ENCODE measurements around the gene ACVR1. TPM values are rescaled to one million over a fixed set of nuclear protein-coding genes. Genes with fewer than 3 reads are reported as not detected.

The ACVR1 gene
- total and polyA plus RNA-seq, 5 donors from 2014 or later: 14.1 to 64.2 (median 19.4) TPM

DNA sequence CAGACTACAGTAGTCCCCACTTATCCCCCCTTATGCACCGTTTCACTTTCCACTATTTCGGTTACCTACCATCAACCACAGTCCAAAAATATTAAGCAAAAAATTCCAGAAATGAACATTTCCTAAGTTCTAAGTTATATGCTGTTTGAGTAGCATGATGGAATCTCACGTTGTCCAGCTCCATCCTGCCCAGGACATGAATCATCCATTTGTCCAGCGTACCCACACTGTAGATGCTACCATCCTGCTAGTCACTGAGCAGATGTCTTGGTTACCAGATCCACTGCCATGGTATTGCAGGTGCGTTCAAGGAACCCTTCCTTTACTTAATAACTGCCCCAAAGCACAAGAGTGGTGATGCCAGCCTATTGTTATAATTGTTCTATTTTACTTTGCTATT lies 87.9 kb downstream of the ACVR1 start:
- Histone ChIP-seq H3K4me1 (ENCODE audit: control insufficient read depth, insufficient read depth, low read length, poor library complexity, severe bottlenecking) (peaks cover 15% of the 10 kb centered on the region), H3K27me3 (ENCODE audit: control insufficient read depth, insufficient read depth, low read length) (no peaks in the 10 kb centered on the region), H3K27ac (ENCODE audit: insufficient read depth, low read length, poor library complexity, severe bottlenecking) (no peak overlapping the region), H3K36me3 (ENCODE audit: control insufficient read depth, insufficient read depth, low read length) (peaks cover 25% of the 10 kb centered on the region), H3K9me3 (ENCODE audit: control insufficient read depth in 2 of 2, low read length in 2 of 2) (no peaks in the 10 kb centered on the region), H3K4me3 (ENCODE audit: low read depth, low read length) (no peak overlapping the region)
- DNase-seq (no peak), ATAC-seq (ENCODE audit: low read depth in 2 of 2) (no peak)
- Mint-ChIP-seq H3K9me3 (no peaks in the 10 kb centered on the region), H3K27me3 (no peaks in the 10 kb centered on the region), H3K27ac (peak overlapping the region; percentile 10 to 29 (median 12)), H3K4me3 (no peak overlapping the region), H3K36me3 (peaks cover 3% of the 10 kb centered on the region), H3K4me1 (peaks cover 19 to 31% (median 28%) of the 10 kb centered on the region in 4 donors)

DNA sequence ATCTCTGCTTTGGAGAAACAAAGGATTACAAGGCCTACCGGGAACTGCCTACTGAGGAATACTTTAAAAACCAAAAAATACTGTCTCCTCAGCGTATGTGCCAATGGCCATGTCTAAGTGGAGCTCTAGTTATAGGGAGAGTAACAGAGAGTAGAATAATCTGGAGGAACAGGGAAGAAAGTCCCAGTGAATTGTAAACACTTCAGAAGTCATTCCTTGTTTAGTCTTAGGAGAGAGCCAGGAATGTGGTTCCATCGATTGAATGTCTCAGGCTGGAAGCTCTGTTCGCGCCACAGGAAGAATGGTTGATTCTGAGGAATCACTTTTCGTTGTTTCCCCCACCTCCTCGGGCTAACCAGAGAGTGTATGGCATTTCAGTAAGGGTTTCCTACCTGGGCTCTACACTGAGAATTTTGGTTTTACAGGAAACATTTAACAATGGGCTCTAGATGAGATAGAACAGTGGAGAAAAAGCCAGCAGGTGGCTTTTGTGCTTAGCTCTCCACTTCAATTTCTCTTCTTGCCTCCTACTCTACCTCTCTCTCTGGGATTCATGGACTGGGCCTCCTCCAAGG lies 88.7 kb downstream of the ACVR1 start:
- peak overlapping the region in 2 of 3 donors; percentile 10 to 29 for H3K27ac Mint-ChIP-seq
- H3K36me3 Mint-ChIP-seq: no peaks in the 10 kb centered on the region
- ATAC-seq (ENCODE audit: low read depth in 2 of 2) (no peak), DNase-seq (no peak)
- no peak overlapping the region for H3K27ac ChIP-seq (ENCODE audit: insufficient read depth, low read length, poor library complexity, severe bottlenecking)
- peaks cover 17% of the 10 kb centered on the region for H3K4me1 ChIP-seq (ENCODE audit: control insufficient read depth, insufficient read depth, low read length, poor library complexity, severe bottlenecking)
- H3K9me3 Mint-ChIP-seq: no peaks in the 10 kb centered on the region
- no peak overlapping the region for H3K4me3 ChIP-seq (ENCODE audit: low read depth, low read length)
- no peaks in the 10 kb centered on the region for H3K27me3 ChIP-seq (ENCODE audit: control insufficient read depth, insufficient read depth, low read length)
- no peak overlapping the region for H3K4me3 Mint-ChIP-seq
- H3K4me1 Mint-ChIP-seq: peaks cover 14 to 34% (median 29%) of the 10 kb centered on the region in 4 donors
- H3K27me3 Mint-ChIP-seq: no peaks in the 10 kb centered on the region
- no peaks in the 10 kb centered on the region for H3K9me3 ChIP-seq (ENCODE audit: control insufficient read depth in 2 of 2, low read length in 2 of 2)
- peaks cover 20% of the 10 kb centered on the region for H3K36me3 ChIP-seq (ENCODE audit: control insufficient read depth, insufficient read depth, low read length)

DNA sequence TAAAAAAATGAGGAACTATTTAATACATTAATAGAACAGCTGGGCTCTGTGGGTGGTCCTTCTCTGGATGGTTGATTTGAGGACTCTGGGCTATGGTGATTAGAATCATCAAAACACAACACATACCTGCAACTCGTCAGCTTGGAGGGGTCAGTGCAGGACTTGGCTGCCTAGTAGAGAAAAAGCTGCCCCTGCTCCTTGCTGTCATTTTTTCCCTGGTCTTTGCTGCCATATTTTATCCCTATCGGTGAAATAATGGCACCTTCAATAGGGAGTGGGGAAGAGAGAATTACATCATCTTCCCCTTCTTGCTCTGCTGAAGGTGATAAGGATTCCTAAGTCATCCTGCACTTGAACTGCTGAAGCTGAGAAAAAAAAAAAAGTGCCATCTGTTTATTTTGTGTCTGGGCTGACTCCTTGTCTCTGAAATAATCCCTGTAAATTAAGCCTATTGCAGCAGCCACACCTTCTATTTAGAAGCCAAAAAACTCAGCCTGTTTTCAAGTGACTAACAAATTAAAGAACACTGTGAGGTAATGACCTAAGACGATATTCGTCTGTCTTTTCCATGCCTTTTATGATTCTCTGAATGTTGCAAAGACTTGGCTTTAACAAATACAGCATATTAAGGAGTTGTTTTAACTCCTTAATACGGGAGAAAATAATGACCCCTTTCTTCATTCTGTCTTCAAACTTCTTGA lies 89.3 kb downstream of the ACVR1 start:
- peaks cover 16% of the 10 kb centered on the region for H3K36me3 ChIP-seq (ENCODE audit: control insufficient read depth, insufficient read depth, low read length)
- Mint-ChIP-seq H3K36me3 (no peaks in the 10 kb centered on the region), H3K9me3 (no peaks in the 10 kb centered on the region), H3K4me3 (no peak overlapping the region), H3K27ac (no peak overlapping the region), H3K4me1 (peaks cover 19 to 40% (median 36%) of the 10 kb centered on the region in 4 donors), H3K27me3 (no peaks in the 10 kb centered on the region)
- no peak overlapping the region for H3K27ac ChIP-seq (ENCODE audit: insufficient read depth, low read length, poor library complexity, severe bottlenecking)
- no peaks in the 10 kb centered on the region for H3K27me3 ChIP-seq (ENCODE audit: control insufficient read depth, insufficient read depth, low read length)
- ATAC-seq (ENCODE audit: low read depth in 2 of 2) (no peak), DNase-seq (no peak)
- H3K9me3 ChIP-seq (ENCODE audit: control insufficient read depth in 2 of 2, low read length in 2 of 2): no peaks in the 10 kb centered on the region
- H3K4me1 ChIP-seq (ENCODE audit: control insufficient read depth, insufficient read depth, low read length, poor library complexity, severe bottlenecking): peaks cover 22% of the 10 kb centered on the region
- no peak overlapping the region for H3K4me3 ChIP-seq (ENCODE audit: low read depth, low read length)

DNA sequence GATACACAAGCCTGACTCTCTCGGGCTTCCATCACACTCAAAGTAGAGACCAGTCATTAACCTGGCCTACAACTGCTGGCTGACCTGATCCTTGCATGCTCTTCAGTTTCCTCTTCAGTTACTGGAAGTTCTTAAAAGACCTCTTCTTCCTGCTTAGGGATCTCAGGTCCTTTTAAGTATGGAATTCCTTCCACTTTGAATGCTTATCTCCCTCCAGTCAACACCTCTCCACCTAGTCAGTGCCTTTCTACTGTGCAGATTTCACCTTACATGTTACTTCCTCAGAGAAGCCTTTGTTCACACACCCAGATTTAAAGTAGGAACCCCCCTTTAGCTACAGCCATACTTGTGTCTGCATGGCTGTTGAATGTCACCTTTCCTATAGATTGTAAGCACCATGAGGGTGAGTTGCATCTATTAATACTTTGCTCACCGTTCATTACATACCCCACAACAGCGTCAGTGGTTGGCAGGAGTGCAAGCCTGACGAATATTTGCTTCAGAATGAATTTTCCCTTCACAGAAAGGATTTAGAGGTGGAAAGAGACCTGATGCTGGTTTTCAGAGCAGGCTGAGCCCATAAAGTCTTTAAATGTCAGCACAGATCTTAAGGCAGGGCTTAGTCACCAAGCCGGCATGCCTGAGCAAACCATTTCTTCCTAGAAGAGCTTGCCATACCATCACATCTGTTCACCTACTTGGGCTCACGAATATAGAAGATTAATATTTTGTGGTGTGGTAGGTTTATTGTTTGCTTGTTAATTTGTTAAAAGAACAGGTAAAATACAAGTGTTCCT lies 90.1 kb downstream of the ACVR1 start:
- Histone ChIP-seq H3K27ac (ENCODE audit: insufficient read depth, low read length, poor library complexity, severe bottlenecking) (no peak overlapping the region), H3K4me3 (ENCODE audit: low read depth, low read length) (no peak overlapping the region), H3K27me3 (ENCODE audit: control insufficient read depth, insufficient read depth, low read length) (no peaks in the 10 kb centered on the region), H3K9me3 (ENCODE audit: control insufficient read depth in 2 of 2, low read length in 2 of 2) (no peaks in the 10 kb centered on the region), H3K36me3 (ENCODE audit: control insufficient read depth, insufficient read depth, low read length) (peaks cover 16% of the 10 kb centered on the region), H3K4me1 (ENCODE audit: control insufficient read depth, insufficient read depth, low read length, poor library complexity, severe bottlenecking) (peaks cover 24% of the 10 kb centered on the region)
- Mint-ChIP-seq H3K36me3 (no peaks in the 10 kb centered on the region), H3K27me3 (no peaks in the 10 kb centered on the region), H3K4me1 (peaks cover 19 to 43% (median 41%) of the 10 kb centered on the region in 4 donors), H3K9me3 (no peaks in the 10 kb centered on the region), H3K4me3 (peak overlapping the region in 1 of 4 donors; percentile 12), H3K27ac (peak overlapping the region; percentile 3 to 64 (median 6))
- ATAC-seq (ENCODE audit: low read depth in 2 of 2) (no peak), DNase-seq (no peak)

DNA sequence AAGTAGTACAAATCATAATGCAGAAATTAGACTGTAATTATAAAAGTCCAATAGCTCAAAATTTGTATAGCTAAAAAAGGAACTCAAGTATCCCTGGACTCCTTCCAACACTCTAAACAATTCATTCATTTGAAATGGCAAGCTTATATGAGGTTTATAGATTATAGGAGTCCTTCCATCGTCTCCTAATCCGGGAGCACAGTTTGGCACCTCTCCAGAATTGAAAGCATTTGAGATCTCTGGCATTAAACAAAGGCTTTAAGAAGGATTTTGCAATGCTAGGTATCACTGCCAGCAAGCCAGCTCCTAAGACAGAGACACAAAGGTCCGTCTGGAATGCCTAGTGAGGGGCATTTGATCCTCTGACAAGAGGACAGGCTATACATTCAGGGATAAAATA lies 90.9 kb downstream of the ACVR1 start:
- Histone ChIP-seq H3K36me3 (ENCODE audit: control insufficient read depth, insufficient read depth, low read length) (peaks cover 16% of the 10 kb centered on the region), H3K27ac (ENCODE audit: insufficient read depth, low read length, poor library complexity, severe bottlenecking) (no peak overlapping the region), H3K9me3 (ENCODE audit: control insufficient read depth in 2 of 2, low read length in 2 of 2) (no peaks in the 10 kb centered on the region), H3K4me1 (ENCODE audit: control insufficient read depth, insufficient read depth, low read length, poor library complexity, severe bottlenecking) (peaks cover 24% of the 10 kb centered on the region), H3K27me3 (ENCODE audit: control insufficient read depth, insufficient read depth, low read length) (no peaks in the 10 kb centered on the region), H3K4me3 (ENCODE audit: low read depth, low read length) (no peak overlapping the region)
- DNase-seq: no peak
- peak overlapping the region in 2 of 3 donors; percentile 4 to 6 for H3K27ac Mint-ChIP-seq
- H3K9me3 Mint-ChIP-seq: no peaks in the 10 kb centered on the region
- H3K4me1 Mint-ChIP-seq: peaks cover 19 to 43% (median 43%) of the 10 kb centered on the region in 4 donors
- H3K4me3 Mint-ChIP-seq: no peak overlapping the region
- H3K27me3 Mint-ChIP-seq: no peaks in the 10 kb centered on the region
- peaks cover 6% of the 10 kb centered on the region for H3K36me3 Mint-ChIP-seq
- ATAC-seq (ENCODE audit: low read depth in 2 of 2): no peak

DNA sequence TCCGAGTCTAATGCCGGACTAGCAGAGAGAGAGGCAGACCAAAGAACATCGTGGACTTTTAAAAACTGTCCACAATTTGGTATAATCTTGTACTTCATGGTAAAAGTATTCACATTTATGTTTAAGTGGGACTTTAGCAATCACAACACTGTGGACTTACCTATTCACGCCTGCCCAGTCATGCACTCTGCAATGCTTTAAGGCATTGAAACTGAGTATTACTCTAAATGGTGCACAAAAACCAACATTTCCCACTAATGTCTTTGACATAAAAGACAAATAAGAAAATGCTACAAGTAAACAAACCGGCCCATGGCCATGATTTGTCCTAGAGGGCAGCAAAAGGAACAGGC lies 91.3 kb downstream of the ACVR1 start:
- Histone ChIP-seq H3K4me1 (ENCODE audit: control insufficient read depth, insufficient read depth, low read length, poor library complexity, severe bottlenecking) (peaks cover 24% of the 10 kb centered on the region), H3K27me3 (ENCODE audit: control insufficient read depth, insufficient read depth, low read length) (no peaks in the 10 kb centered on the region), H3K9me3 (ENCODE audit: control insufficient read depth in 2 of 2, low read length in 2 of 2) (no peaks in the 10 kb centered on the region), H3K36me3 (ENCODE audit: control insufficient read depth, insufficient read depth, low read length) (peaks cover 19% of the 10 kb centered on the region), H3K4me3 (ENCODE audit: low read depth, low read length) (no peak overlapping the region), H3K27ac (ENCODE audit: insufficient read depth, low read length, poor library complexity, severe bottlenecking) (no peak overlapping the region)
- Mint-ChIP-seq H3K27me3 (no peaks in the 10 kb centered on the region), H3K9me3 (no peaks in the 10 kb centered on the region), H3K4me3 (peak overlapping the region in 1 of 4 donors; percentile 5), H3K36me3 (peaks cover 10% of the 10 kb centered on the region), H3K4me1 (peaks cover 19 to 43% (median 43%) of the 10 kb centered on the region in 4 donors), H3K27ac (no peak overlapping the region)
- DNase-seq: no peak
- no peak for ATAC-seq (ENCODE audit: low read depth in 2 of 2)

DNA sequence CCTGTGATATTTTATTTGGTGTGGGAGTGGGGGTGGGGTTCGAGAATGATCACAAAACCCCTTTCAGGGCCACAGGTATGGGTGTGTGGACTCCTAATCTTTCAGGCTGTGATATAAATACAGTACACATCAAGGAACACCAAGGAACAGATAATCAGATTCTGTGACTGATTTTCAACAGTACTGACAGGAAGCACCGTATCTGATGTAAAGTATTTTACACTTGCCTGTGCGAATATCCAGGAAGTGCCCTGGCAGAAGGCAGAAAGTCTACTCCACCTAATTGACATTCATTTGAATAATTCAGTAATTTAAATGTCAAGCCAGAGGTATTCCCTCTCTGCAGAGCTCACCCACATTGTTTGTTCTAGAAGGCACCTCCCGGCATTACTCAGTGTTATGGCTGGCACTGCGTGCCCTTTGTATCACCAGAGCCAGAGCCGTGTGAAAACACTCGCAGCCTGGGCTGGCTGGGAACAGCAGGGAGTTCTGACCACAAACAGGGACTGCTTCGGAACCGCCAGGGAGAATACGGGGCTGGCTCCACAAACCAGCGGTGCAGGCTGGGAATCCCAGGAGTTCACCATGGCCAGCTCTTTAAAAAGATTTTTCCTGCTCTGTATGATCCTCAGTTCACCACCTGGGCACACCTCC lies 91.8 kb downstream of the ACVR1 start:
- Mint-ChIP-seq H3K4me3 (peak overlapping the region in 3 of 4 donors; percentile 5 to 53 (median 26)), H3K9me3 (no peaks in the 10 kb centered on the region), H3K36me3 (peaks cover 15% of the 10 kb centered on the region), H3K27ac (peak overlapping the region; percentile 44 to 80 (median 45)), H3K27me3 (no peaks in the 10 kb centered on the region), H3K4me1 (peaks cover 19 to 43% (median 43%) of the 10 kb centered on the region in 4 donors)
- Histone ChIP-seq H3K4me1 (ENCODE audit: control insufficient read depth, insufficient read depth, low read length, poor library complexity, severe bottlenecking) (peaks cover 24% of the 10 kb centered on the region), H3K27ac (ENCODE audit: insufficient read depth, low read length, poor library complexity, severe bottlenecking) (no peak overlapping the region), H3K4me3 (ENCODE audit: low read depth, low read length) (peak overlapping the region; percentile 51), H3K36me3 (ENCODE audit: control insufficient read depth, insufficient read depth, low read length) (peaks cover 24% of the 10 kb centered on the region), H3K9me3 (ENCODE audit: control insufficient read depth in 2 of 2, low read length in 2 of 2) (no peaks in the 10 kb centered on the region), H3K27me3 (ENCODE audit: control insufficient read depth, insufficient read depth, low read length) (no peaks in the 10 kb centered on the region)
- ATAC-seq (ENCODE audit: low read depth in 2 of 2) (peak; percentile 61 to 68), DNase-seq (peak in 2 of 3 donors; percentile 26 to 66)

Measured in CD4-positive, CD25-positive, alpha-beta regulatory T cell (primary cell).